ENCODE measurements around the gene MACROD2.
A peak's percentile ranks its signal among the peaks of the same experiment; 100 is the strongest.

MACROD2 gene

GRCh38 chr20:15834857-15835256 lies 1839.5 kb downstream of the MACROD2 start:
- H3K4me3 ChIP-seq (ENCODE audit: low read depth, low read length) = no peak overlapping the region
- peak; percentile 10 for TF ChIP-seq CTCF (IDR thresholded peaks at IDR 0.05)
- no peak overlapping the region for H3K27ac ChIP-seq
- no peaks in the 10 kb centered on the region for H3K4me1 ChIP-seq
- no peak overlapping the region for H2AFZ ChIP-seq
- H3K27me3 ChIP-seq (ENCODE audit: control insufficient read depth, insufficient read depth, low read length) = no peaks in the 10 kb centered on the region
- no peaks in the 10 kb centered on the region for H3K79me2 ChIP-seq
- H3K9me3 ChIP-seq (ENCODE audit: control insufficient read depth, low read length) = no peaks in the 10 kb centered on the region
- no peak overlapping the region for H3K9ac ChIP-seq
- H3K4me2 ChIP-seq (ENCODE audit: low read length) = no peak overlapping the region
- H3K36me3 ChIP-seq (ENCODE audit: control insufficient read depth, insufficient read depth, low read length) = no peaks in the 10 kb centered on the region

GRCh38 chr20:15835811-15836210 lies 1840.5 kb downstream of the MACROD2 start:
- Histone ChIP-seq H3K9me3 (ENCODE audit: control insufficient read depth, low read length) (no peaks in the 10 kb centered on the region), H3K36me3 (ENCODE audit: control insufficient read depth, insufficient read depth, low read length) (no peaks in the 10 kb centered on the region), H3K4me1 (no peaks in the 10 kb centered on the region), H3K4me3 (ENCODE audit: low read depth, low read length) (no peak overlapping the region), H3K79me2 (no peaks in the 10 kb centered on the region), H3K27ac (no peak overlapping the region), H3K9ac (no peak overlapping the region), H3K4me2 (ENCODE audit: low read length) (no peak overlapping the region), H3K27me3 (ENCODE audit: control insufficient read depth, insufficient read depth, low read length) (no peaks in the 10 kb centered on the region), H2AFZ (no peak overlapping the region)
- TF ChIP-seq CTCF (IDR thresholded peaks at IDR 0.05) = no peak

GRCh38 chr20:15836634-15837033 lies 1841.3 kb downstream of the MACROD2 start:
- Histone ChIP-seq H3K4me1 (no peaks in the 10 kb centered on the region), H3K27ac (no peak overlapping the region), H2AFZ (no peak overlapping the region), H3K9me3 (ENCODE audit: control insufficient read depth, low read length) (no peaks in the 10 kb centered on the region), H3K4me3 (ENCODE audit: low read depth, low read length) (no peak overlapping the region), H3K9ac (no peak overlapping the region), H3K79me2 (no peaks in the 10 kb centered on the region), H3K36me3 (ENCODE audit: control insufficient read depth, insufficient read depth, low read length) (no peaks in the 10 kb centered on the region), H3K27me3 (ENCODE audit: control insufficient read depth, insufficient read depth, low read length) (no peaks in the 10 kb centered on the region), H3K4me2 (ENCODE audit: low read length) (no peak overlapping the region)
- no peak for TF ChIP-seq CTCF (IDR thresholded peaks at IDR 0.05)

GRCh38 chr20:15837563-15837962 lies 1842.2 kb downstream of the MACROD2 start:
- TF ChIP-seq CTCF (IDR thresholded peaks at IDR 0.05) = no peak
- Histone ChIP-seq H3K36me3 (ENCODE audit: control insufficient read depth, insufficient read depth, low read length) (no peaks in the 10 kb centered on the region), H3K27ac (no peak overlapping the region)

GRCh38 chr20:15838466-15838865 lies 1843.2 kb downstream of the MACROD2 start:
- H3K36me3 ChIP-seq (ENCODE audit: control insufficient read depth, insufficient read depth, low read length) = no peaks in the 10 kb centered on the region
- H3K9me3 ChIP-seq (ENCODE audit: control insufficient read depth, low read length) = no peaks in the 10 kb centered on the region
- H3K4me2 ChIP-seq (ENCODE audit: low read length) = no peak overlapping the region
- H3K9ac ChIP-seq = no peak overlapping the region
- no peak for TF ChIP-seq CTCF (IDR thresholded peaks at IDR 0.05)
- no peak overlapping the region for H3K27ac ChIP-seq
- no peak overlapping the region for H2AFZ ChIP-seq
- H3K79me2 ChIP-seq = no peaks in the 10 kb centered on the region
- no peaks in the 10 kb centered on the region for H3K4me1 ChIP-seq
- H3K4me3 ChIP-seq (ENCODE audit: low read depth, low read length) = no peak overlapping the region
- no peaks in the 10 kb centered on the region for H3K27me3 ChIP-seq (ENCODE audit: control insufficient read depth, insufficient read depth, low read length)

More at GRCh38 chr20:15837563-15837962, 1842.2 kb downstream of the MACROD2 start:
- Histone ChIP-seq H3K4me1 (no peaks in the 10 kb centered on the region), H3K9me3 (ENCODE audit: control insufficient read depth, low read length) (no peaks in the 10 kb centered on the region), H3K27me3 (ENCODE audit: control insufficient read depth, insufficient read depth, low read length) (no peaks in the 10 kb centered on the region), H3K79me2 (no peaks in the 10 kb centered on the region), H2AFZ (no peak overlapping the region), H3K4me3 (ENCODE audit: low read depth, low read length) (no peak overlapping the region), H3K4me2 (ENCODE audit: low read length) (no peak overlapping the region), H3K9ac (no peak overlapping the region)

All from parathyroid adenoma (tissue), 2 donors.